Trophoblast cell (in vitro differentiated cells and primary cell): Measurements from ENCODE around the gene C10orf67.
A peak's percentile ranks its signal among the peaks of the same experiment; 100 is the strongest.

Source experiments
- DNase-seq, 2 donors: peaks; one replicate each; pipeline ENCODE4 v3.0.0-alpha.2; 2016
- H2AFZ ChIP-seq: 2 replicates; pipeline ENCODE4 v1.6.1; 2013; ENCODE audit warnings: low read length, moderate library complexity, mild to moderate bottlenecking; ENCODE audit not compliant: insufficient read depth, poor library complexity
- H2AK5ac ChIP-seq: 2 replicates; pipeline ENCODE4 v1.6.1; 2013; ENCODE audit warnings: mild to moderate bottlenecking, low read length
- H2BK120ac ChIP-seq: 2 replicates; pipeline ENCODE4 v1.6.1; 2013; ENCODE audit warnings: low read length, mild to moderate bottlenecking, moderate library complexity; ENCODE audit not compliant: insufficient read depth, poor library complexity
- H2BK12ac ChIP-seq: 2 replicates; pipeline ENCODE4 v1.6.1; 2013; ENCODE audit warnings: mild to moderate bottlenecking, low read length, moderate library complexity
- H2BK5ac ChIP-seq: 2 replicates; pipeline ENCODE4 v1.6.1; 2013; ENCODE audit warnings: low read length, low read depth, moderate library complexity, mild to moderate bottlenecking; ENCODE audit not compliant: poor library complexity
- H3K14ac ChIP-seq: 2 replicates; pipeline ENCODE4 v1.6.1; 2013; ENCODE audit warnings: mild to moderate bottlenecking, low read length
- H3K18ac ChIP-seq: 2 replicates; pipeline ENCODE4 v1.6.1; 2013; ENCODE audit warnings: mild to moderate bottlenecking, low read length
- H3K23ac ChIP-seq: 2 replicates; pipeline ENCODE4 v1.6.1; 2013; ENCODE audit warnings: low read length
- H3K27ac ChIP-seq: 2 replicates; pipeline ENCODE4 v1.5.1; 2013; ENCODE audit warnings: low read depth, mild to moderate bottlenecking, inconsistent platforms, low read length, moderate library complexity
- H3K27me3 ChIP-seq: 2 replicates; pipeline ENCODE4 v1.6.1; 2013; ENCODE audit warnings: inconsistent platforms, mild to moderate bottlenecking, low read length, moderate library complexity; ENCODE audit not compliant: insufficient read depth
- H3K36me3 ChIP-seq, 2 experiments: 1 replicate in 1 of 2; 2 replicates in 1 of 2; pipeline ENCODE4 v1.6.1; 2013; ENCODE audit warnings: low read length in 2 of 2, mild to moderate bottlenecking in 2 of 2, moderate library complexity in 1 of 2; ENCODE audit not compliant: insufficient read depth in 2 of 2, control insufficient read depth in 1 of 2
- H3K4ac ChIP-seq: 2 replicates; pipeline ENCODE4 v1.6.1; 2013; ENCODE audit warnings: low read depth, mild to moderate bottlenecking, low read length, moderate library complexity
- H3K4me1 ChIP-seq, 2 experiments: 1 replicate in 1 of 2; 2 replicates in 1 of 2; pipeline ENCODE4 v1.6.1; 2013; ENCODE audit warnings: low read length in 2 of 2, mild to moderate bottlenecking in 2 of 2, moderate library complexity in 1 of 2; ENCODE audit not compliant: insufficient read depth in 2 of 2, control insufficient read depth in 1 of 2
- H3K4me2 ChIP-seq: 2 replicates; pipeline ENCODE4 v1.6.1; 2013; ENCODE audit warnings: inconsistent platforms, mild to moderate bottlenecking, low read length, moderate library complexity
- H3K4me3 ChIP-seq: 2 replicates; pipeline ENCODE4 v1.5.1; 2013; ENCODE audit warnings: mild to moderate bottlenecking, low read depth, low read length, inconsistent platforms
- H3K79me1 ChIP-seq: one replicate; pipeline ENCODE4 v1.6.1; 2013; ENCODE audit warnings: low read length
- H3K79me2 ChIP-seq: 2 replicates; pipeline ENCODE4 v1.6.1; 2013; ENCODE audit warnings: low read length, mild to moderate bottlenecking; ENCODE audit not compliant: control insufficient read depth, insufficient read depth, poor library complexity
- H3K9ac ChIP-seq: 2 replicates; pipeline ENCODE4 v1.6.1; 2013; ENCODE audit warnings: mild to moderate bottlenecking, low read length
- H3K9me3 ChIP-seq: 2 replicates; pipeline ENCODE4 v1.6.1; 2013; ENCODE audit warnings: low read depth, mild to moderate bottlenecking, control low read depth, inconsistent platforms, low read length; ENCODE audit not compliant: insufficient read depth
- H4K12ac ChIP-seq: 2 replicates; pipeline ENCODE4 v1.6.1; 2013; ENCODE audit warnings: low read depth, mild to moderate bottlenecking, low read length, moderate library complexity
- H4K8ac ChIP-seq: 2 replicates; pipeline ENCODE4 v1.6.1; 2013; ENCODE audit warnings: low read depth, mild to moderate bottlenecking, low read length, moderate library complexity
- H4K91ac ChIP-seq: one replicate; pipeline ENCODE4 v1.6.1; 2013; ENCODE audit warnings: low read depth, mild to moderate bottlenecking, low read length, moderate library complexity
- WGBS: extraction: QIAGEN DNeasy Blood & Tissue Kit; methylation state at CpG from one replicate; pipeline ENCODE4 v1.1.7; 2013; ENCODE audit warnings: missing lambda C conversion rate; ENCODE audit not compliant: insufficient read length, insufficient coverage; ENCODE audit errors: extremely low coverage; 5-methylcytosine and 5-hydroxymethylcytosine counted together

Gene C10orf67

DNA sequence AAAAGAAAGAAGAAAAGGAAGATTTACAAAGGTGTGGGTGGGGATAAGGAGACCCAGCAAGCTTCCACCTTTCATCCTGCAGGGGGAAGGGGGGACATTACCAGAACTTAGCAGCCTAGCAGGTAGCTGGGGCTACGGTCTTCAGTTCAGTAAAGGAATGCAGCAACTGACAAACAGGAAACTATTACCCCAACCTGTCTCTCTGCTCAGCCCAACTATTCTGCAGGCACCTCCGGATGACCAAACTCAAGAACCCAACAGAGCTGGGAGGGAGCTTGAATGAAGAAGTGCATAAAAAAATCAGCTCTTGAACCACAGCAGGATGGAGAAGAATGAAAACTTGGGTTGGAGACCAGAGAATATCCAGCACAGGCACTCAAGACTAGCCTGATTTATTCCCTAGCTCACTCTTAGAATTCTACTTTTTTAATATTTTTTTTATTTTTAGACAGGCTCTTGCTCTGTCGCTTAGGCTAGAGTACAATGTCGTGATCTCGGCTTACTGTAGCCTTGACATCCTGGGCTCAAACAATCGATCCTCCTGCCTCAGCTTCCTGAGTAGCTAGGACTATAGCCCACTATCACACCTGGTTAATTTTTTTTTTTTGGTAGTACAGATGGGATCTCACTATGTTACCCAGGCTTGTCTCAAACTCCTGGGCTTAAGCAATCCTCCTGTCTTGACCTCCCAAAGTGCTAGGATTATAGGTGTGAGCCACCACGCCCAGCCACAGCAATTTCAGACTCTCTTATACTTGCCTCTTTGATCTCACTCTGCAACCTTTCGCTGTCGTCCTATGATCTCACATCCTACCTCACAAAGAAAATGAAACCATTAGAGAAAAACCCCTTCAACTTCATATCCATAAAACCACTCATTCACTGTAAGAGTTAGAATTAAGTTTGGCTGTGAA, 18.5 kb upstream of the C10orf67 start:
- H3K23ac ChIP-seq, result no peak overlapping the region
- H4K12ac ChIP-seq, result no peak overlapping the region
- H3K4me3 ChIP-seq, result no peak overlapping the region
- no peak overlapping the region for H2AK5ac ChIP-seq
- no peaks in the 10 kb centered on the region for H3K79me1 ChIP-seq
- no peak overlapping the region for H2AFZ ChIP-seq
- H3K18ac ChIP-seq, result no peak overlapping the region
- H3K4ac ChIP-seq, result no peak overlapping the region
- no peaks in the 10 kb centered on the region for H3K4me1 ChIP-seq
- H3K9me3 ChIP-seq, result no peaks in the 10 kb centered on the region
- no peak overlapping the region for H3K14ac ChIP-seq
- H3K36me3 ChIP-seq, result no peaks in the 10 kb centered on the region
- no CpG with 5 or more reads among the region's 9 CpGs for WGBS
- H3K9ac ChIP-seq, result no peak overlapping the region
- H3K4me2 ChIP-seq, result no peak overlapping the region
- H2BK12ac ChIP-seq, result no peak overlapping the region
- no peak overlapping the region for H2BK120ac ChIP-seq
- H2BK5ac ChIP-seq, result no peak overlapping the region
- no peaks in the 10 kb centered on the region for H3K27me3 ChIP-seq
- no peaks in the 10 kb centered on the region for H3K79me2 ChIP-seq
- no peak overlapping the region for H3K27ac ChIP-seq
- no peak overlapping the region for H4K8ac ChIP-seq
- H4K91ac ChIP-seq, result no peak overlapping the region
- no peak for DNase-seq

DNA sequence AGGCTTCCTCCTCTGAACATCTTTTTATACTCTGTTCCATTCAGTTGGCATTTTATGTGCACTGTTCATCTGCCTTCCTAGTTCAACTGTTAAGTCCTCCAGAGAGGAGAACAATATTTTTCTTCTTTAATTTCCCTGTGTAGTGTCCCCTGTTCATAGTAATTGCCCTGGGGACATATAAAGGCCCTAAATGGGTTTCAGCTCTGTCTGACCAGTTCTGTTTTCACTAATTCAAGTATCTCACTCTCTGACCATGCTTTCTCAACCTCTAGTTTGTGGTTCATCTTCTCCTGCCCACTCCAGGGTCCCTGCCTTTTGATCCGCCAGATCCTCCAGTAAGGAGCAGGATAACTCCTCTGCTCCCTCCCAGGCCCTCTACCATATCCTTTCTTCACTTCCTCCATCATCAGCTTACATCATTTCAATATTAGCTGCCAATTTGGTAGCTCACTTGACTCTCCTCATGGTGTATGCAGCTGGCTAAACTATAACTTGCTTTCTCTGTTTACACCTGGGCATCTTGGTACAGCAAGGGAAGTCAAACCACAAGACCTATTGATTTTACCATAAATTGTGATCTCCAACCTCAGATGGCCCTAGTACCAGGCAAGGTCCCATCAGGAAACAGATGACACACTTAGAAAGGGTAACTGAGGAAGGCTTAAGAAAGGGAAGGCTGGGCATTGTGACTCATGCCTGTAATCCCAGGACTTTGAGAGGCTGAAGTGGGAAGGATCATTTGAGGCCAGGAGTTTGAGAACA, 17.7 kb upstream of the C10orf67 start:
- Histone ChIP-seq H3K9ac (no peak overlapping the region), H3K79me1 (no peaks in the 10 kb centered on the region), H3K9me3 (no peaks in the 10 kb centered on the region), H3K14ac (no peak overlapping the region), H3K27me3 (no peaks in the 10 kb centered on the region), H2BK5ac (no peak overlapping the region), H3K79me2 (no peaks in the 10 kb centered on the region), H2AFZ (no peak overlapping the region), H3K23ac (no peak overlapping the region), H2BK120ac (no peak overlapping the region), H4K12ac (no peak overlapping the region), H3K4me2 (no peak overlapping the region), H3K36me3 (no peaks in the 10 kb centered on the region), H3K4ac (no peak overlapping the region), H4K8ac (no peak overlapping the region), H3K18ac (no peak overlapping the region), H3K4me3 (no peak overlapping the region), H4K91ac (no peak overlapping the region), H2AK5ac (no peak overlapping the region), H2BK12ac (no peak overlapping the region), H3K27ac (no peak overlapping the region), H3K4me1 (no peaks in the 10 kb centered on the region)
- DNase-seq, result no peak
- WGBS, result no CpG with 5 or more reads among the region's 1 CpG

DNA sequence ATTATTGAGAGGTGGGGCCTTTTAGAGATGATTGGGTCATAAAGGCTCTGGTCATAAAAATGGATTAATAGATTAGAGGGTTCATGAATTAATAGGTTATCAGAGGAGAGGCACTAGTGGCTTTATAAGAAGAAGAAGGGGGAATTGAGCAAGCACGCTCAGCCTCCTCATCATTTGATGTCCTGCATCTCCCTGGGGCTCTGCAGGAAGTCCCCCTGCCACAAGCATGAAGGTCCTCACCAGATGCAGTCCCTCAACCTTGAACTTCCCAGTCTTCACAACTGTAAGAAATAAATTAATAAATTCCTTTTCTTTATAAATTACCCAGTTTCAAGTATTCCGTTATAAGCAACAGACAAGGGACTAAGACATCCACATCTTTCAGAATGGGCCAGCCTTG, 17.1 kb upstream of the C10orf67 start:
- no peaks in the 10 kb centered on the region for H3K4me1 ChIP-seq
- H4K91ac ChIP-seq, result no peak overlapping the region
- H3K4me2 ChIP-seq, result no peak overlapping the region
- H3K27me3 ChIP-seq, result no peaks in the 10 kb centered on the region
- no peak overlapping the region for H4K8ac ChIP-seq
- no peak overlapping the region for H2BK12ac ChIP-seq
- no peak overlapping the region for H3K18ac ChIP-seq
- no peak overlapping the region for H2AK5ac ChIP-seq
- H2BK120ac ChIP-seq, result no peak overlapping the region
- no peak overlapping the region for H3K4ac ChIP-seq
- no peak overlapping the region for H2BK5ac ChIP-seq
- no peak overlapping the region for H3K23ac ChIP-seq
- H3K79me1 ChIP-seq, result no peaks in the 10 kb centered on the region
- no peak for DNase-seq
- H4K12ac ChIP-seq, result no peak overlapping the region
- H3K9ac ChIP-seq, result no peak overlapping the region
- H3K14ac ChIP-seq, result no peak overlapping the region
- no peak overlapping the region for H2AFZ ChIP-seq
- H3K4me3 ChIP-seq, result no peak overlapping the region
- no CpG with 5 or more reads among the region's 2 CpGs for WGBS
- H3K79me2 ChIP-seq, result no peaks in the 10 kb centered on the region
- no peaks in the 10 kb centered on the region for H3K36me3 ChIP-seq
- no peak overlapping the region for H3K27ac ChIP-seq
- no peaks in the 10 kb centered on the region for H3K9me3 ChIP-seq

DNA sequence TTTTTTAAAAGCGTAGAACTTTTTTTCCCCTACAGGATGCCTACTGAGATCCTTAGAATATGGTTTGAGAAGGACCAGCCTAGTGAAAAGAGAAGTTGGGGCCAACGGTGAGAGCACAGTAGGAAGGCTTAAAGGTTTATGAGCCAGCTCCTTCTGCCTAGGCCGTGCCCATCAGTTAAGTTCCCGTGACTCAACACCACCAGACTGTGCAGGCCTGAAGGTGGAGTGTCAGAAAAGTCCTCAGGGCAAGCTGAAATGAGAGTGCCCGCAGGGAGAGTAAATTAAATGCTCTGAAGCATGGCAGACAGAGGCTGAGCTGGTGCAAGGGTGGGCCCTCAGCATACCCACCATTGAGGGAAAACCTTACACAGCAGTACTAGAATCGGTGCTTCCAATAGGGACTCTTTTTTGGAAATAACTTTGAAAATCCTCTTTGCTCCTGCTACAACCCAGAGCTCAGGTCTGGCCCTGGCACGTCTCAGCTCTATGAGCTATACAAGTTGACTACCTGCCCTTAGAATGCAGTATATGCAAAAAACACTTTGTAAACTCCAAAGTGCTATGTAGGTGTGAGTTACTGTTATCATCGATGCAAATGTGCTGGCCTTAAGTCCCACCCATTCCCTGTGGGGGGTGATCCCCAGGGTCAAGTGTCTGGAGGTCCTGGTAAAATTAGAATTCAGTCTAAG, 15.2 kb upstream of the C10orf67 start:
- no peaks in the 10 kb centered on the region for H3K9me3 ChIP-seq
- no peak overlapping the region for H3K4ac ChIP-seq
- no peaks in the 10 kb centered on the region for H3K79me1 ChIP-seq
- H3K4me3 ChIP-seq, result no peak overlapping the region
- no peaks in the 10 kb centered on the region for H3K36me3 ChIP-seq
- no peaks in the 10 kb centered on the region for H3K4me1 ChIP-seq
- H2BK5ac ChIP-seq, result no peak overlapping the region
- H3K18ac ChIP-seq, result no peak overlapping the region
- H4K8ac ChIP-seq, result no peak overlapping the region
- no peak overlapping the region for H2BK120ac ChIP-seq
- H2BK12ac ChIP-seq, result no peak overlapping the region
- no peak overlapping the region for H4K12ac ChIP-seq
- no peak overlapping the region for H4K91ac ChIP-seq
- H2AFZ ChIP-seq, result no peak overlapping the region
- no peak overlapping the region for H3K27ac ChIP-seq
- H3K4me2 ChIP-seq, result no peak overlapping the region
- H3K14ac ChIP-seq, result no peak overlapping the region
- no peak overlapping the region for H3K9ac ChIP-seq
- peak; percentile 85 to 92 for DNase-seq
- H3K79me2 ChIP-seq, result no peaks in the 10 kb centered on the region
- no peak overlapping the region for H3K23ac ChIP-seq
- no peak overlapping the region for H2AK5ac ChIP-seq
- H3K27me3 ChIP-seq, result no peaks in the 10 kb centered on the region
- WGBS, result no CpG with 5 or more reads among the region's 8 CpGs
